ENCODE results near the gene EFCAB6. TPM values are rescaled to one million over a fixed set of nuclear protein-coding genes. Genes with fewer than 3 reads are reported as not detected.

Gene EFCAB6
- total RNA-seq, 4 donors from 2014 or later = 1.2 to 4.0 (median 3.0) TPM

DNA sequence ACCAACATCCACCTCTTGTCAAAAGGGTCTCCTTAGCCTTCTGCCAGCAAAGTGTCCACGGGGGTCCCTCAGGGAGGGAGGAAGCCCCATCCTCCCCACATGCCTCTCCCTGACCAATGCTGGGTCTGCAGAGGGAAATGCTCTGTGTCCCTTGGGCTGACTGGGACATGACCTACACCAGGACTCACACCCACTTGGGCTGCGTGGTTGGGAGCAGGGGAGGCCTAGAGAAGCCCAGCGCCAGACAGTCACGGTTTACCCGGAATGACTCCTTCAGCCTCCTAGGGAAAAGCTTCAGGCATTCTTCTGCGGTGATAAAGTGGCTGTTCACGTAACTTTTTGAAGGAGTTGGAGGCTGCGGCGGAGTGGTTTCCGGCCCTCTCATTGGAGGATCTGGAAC lies 180.3 kb downstream of the EFCAB6 start:
- no peaks in the 10 kb centered on the region for H3K27me3 ChIP-seq
- 93% methylated on average over 10 of the region's 10 CpGs for WGBS
- no peak overlapping the region for H3K27ac ChIP-seq (replicated peaks in 1 of 4)
- no peak overlapping the region for H3K4me3 ChIP-seq
- no peaks in the 10 kb centered on the region for H3K9me3 ChIP-seq
- peak; percentile 42 for DNase-seq (ENCODE audit: extremely low spot score)
- TF ChIP-seq POLR2A (IDR thresholded peaks at IDR 0.05; ENCODE audit: low read depth) (no peak), POLR2AphosphoS5 (IDR thresholded peaks at IDR 0.05) (no peak), EP300 (IDR thresholded peaks at IDR 0.05) (no peak)
- TF ChIP-seq, protein P1, sequence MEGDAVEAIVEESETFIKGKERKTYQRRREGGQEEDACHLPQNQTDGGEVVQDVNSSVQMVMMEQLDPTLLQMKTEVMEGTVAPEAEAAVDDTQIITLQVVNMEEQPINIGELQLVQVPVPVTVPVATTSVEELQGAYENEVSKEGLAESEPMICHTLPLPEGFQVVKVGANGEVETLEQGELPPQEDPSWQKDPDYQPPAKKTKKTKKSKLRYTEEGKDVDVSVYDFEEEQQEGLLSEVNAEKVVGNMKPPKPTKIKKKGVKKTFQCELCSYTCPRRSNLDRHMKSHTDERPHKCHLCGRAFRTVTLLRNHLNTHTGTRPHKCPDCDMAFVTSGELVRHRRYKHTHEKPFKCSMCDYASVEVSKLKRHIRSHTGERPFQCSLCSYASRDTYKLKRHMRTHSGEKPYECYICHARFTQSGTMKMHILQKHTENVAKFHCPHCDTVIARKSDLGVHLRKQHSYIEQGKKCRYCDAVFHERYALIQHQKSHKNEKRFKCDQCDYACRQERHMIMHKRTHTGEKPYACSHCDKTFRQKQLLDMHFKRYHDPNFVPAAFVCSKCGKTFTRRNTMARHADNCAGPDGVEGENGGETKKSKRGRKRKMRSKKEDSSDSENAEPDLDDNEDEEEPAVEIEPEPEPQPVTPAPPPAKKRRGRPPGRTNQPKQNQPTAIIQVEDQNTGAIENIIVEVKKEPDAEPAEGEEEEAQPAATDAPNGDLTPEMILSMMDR (IDR thresholded peaks at IDR 0.05) = no peak
- intact Hi-C loops (cut with DNase I) = no loop called here
- H3K36me3 ChIP-seq = peaks cover 0 to 7% (median 0%) of the 10 kb centered on the region in 4 donors
- H3K4me1 ChIP-seq = no peaks in the 10 kb centered on the region

DNA sequence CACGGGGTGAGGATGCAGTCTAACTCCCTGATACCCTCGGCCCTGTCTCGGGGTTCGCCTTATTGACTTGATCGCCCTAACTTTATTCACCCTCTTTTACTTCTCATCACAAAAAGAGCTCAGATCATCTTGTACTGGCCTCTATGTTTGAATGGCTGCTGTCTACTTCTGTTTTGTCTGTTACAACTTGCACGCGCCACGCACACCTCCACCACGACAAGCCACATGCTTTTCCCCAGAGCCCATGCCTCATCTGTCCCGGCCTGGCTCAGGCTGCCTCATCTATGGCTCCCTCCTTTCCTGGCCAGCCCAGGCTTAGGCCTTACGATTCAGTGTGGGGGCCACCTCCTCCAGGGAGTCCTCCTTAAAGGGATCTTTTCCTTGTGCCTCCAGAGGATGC lies 180.9 kb downstream of the EFCAB6 start:
- Histone ChIP-seq H3K36me3 (peaks cover 0 to 7% (median 0%) of the 10 kb centered on the region in 4 donors), H3K27me3 (no peaks in the 10 kb centered on the region), H3K4me1 (no peaks in the 10 kb centered on the region), H3K9me3 (no peaks in the 10 kb centered on the region), H3K27ac (replicated peaks in 1 of 4) (no peak overlapping the region), H3K4me3 (no peak overlapping the region)
- TF ChIP-seq EP300 (IDR thresholded peaks at IDR 0.05) (no peak), POLR2A (IDR thresholded peaks at IDR 0.05; ENCODE audit: low read depth) (no peak), POLR2AphosphoS5 (IDR thresholded peaks at IDR 0.05) (no peak)
- TF ChIP-seq, protein P1 (IDR thresholded peaks at IDR 0.05) = no peak
- intact Hi-C loops (cut with DNase I) = no loop called here
- peak; percentile 64 for DNase-seq (ENCODE audit: extremely low spot score)
- 95% methylated on average over 11 of the region's 11 CpGs for WGBS

DNA sequence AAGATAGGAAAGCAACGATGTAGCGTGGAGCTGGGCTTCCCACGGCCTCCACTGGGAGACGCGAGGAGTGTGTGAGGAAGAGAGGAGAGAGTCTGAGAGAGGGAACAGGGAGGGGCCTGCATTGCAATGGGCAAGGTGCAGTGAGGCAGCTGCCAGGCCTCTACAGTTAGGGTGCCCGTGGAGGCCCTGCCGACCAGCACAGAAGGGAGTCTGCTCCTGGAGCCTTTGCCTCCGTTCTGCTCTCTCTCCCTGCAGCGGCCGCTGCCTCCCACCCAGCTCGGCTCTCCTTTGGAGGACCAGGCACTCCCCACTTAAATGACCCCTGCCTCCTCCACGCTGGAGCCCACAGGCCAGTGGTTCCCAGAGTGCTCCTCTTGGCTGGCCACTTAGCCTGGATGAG lies 181.7 kb downstream of the EFCAB6 start:
- Histone ChIP-seq H3K4me3 (no peak overlapping the region), H3K9me3 (no peaks in the 10 kb centered on the region), H3K27me3 (no peaks in the 10 kb centered on the region), H3K4me1 (no peaks in the 10 kb centered on the region), H3K27ac (replicated peaks in 1 of 4) (no peak overlapping the region), H3K36me3 (peaks cover 0 to 7% (median 0%) of the 10 kb centered on the region in 4 donors)
- intact Hi-C loops (cut with DNase I) = no loop called here
- TF ChIP-seq POLR2A (IDR thresholded peaks at IDR 0.05; ENCODE audit: low read depth) (no peak), EP300 (IDR thresholded peaks at IDR 0.05) (no peak), POLR2AphosphoS5 (IDR thresholded peaks at IDR 0.05) (no peak)
- TF ChIP-seq, protein P1 (IDR thresholded peaks at IDR 0.05) = no peak
- peak; percentile 39 for DNase-seq (ENCODE audit: extremely low spot score)
- WGBS = 94% methylated on average over 12 of the region's 12 CpGs

DNA sequence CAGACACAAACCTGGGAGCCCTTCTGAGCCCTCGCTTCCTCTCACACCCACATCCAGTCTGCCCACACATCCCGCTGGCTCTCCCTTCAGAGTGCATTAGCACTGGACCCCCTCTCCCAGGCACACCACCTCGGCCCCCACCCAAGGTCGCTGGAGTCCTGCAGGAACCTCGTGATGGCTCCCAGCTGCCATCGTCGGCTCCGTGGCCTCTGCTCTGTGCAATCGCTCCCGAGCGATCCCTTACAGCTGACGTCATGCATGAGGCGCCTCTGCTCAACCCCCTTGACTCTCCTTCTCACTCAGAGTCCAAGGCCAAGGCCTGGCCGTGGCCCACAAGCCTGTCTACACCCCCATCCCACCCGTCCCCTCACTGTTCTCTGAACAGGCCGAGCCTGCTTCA lies 183.9 kb downstream of the EFCAB6 start:
- TF ChIP-seq, protein P1 (IDR thresholded peaks at IDR 0.05) = no peak
- TF ChIP-seq POLR2A (IDR thresholded peaks at IDR 0.05; ENCODE audit: low read depth) (no peak), POLR2AphosphoS5 (IDR thresholded peaks at IDR 0.05) (no peak), EP300 (IDR thresholded peaks at IDR 0.05) (no peak)

More for the DNA sequence above, 183.9 kb downstream of the EFCAB6 start:
- H3K27me3 ChIP-seq = no peaks in the 10 kb centered on the region
- no peak overlapping the region for H3K27ac ChIP-seq (replicated peaks in 1 of 4)
- WGBS = 56% methylated on average over 16 of the region's 16 CpGs
- no peaks in the 10 kb centered on the region for H3K4me1 ChIP-seq
- H3K36me3 ChIP-seq = peaks cover 0 to 7% (median 0%) of the 10 kb centered on the region in 4 donors
- H3K9me3 ChIP-seq = no peaks in the 10 kb centered on the region
- DNase-seq (ENCODE audit: extremely low spot score) = no peak
- no peak overlapping the region for H3K4me3 ChIP-seq
- intact Hi-C loops (cut with DNase I) = no loop called here
